ENCODE data around the gene GATD1. TPM values are rescaled to one million over a fixed set of nuclear protein-coding genes. Genes with fewer than 3 reads are reported as not detected.

GATD1 gene
- total RNA-seq, 1 experiment from 2014 or later, result 91.5 TPM

- no peaks in the 10 kb centered on the region for H3K9me3 ChIP-seq
- H3K4me3 ChIP-seq (ENCODE audit: low read depth, low read length), result no peak overlapping the region
- no TSS peak for BruUV-seq (replicated peaks)
- TF ChIP-seq CTCF (IDR thresholded peaks at IDR 0.05; ENCODE audit: insufficient read depth in 1 of 2, low read depth in 1 of 2, low read length in 1 of 2, severe bottlenecking in 1 of 2, unreplicated experiment in 1 of 2), result peak; percentile 43 to 67
- peaks cover under 1% of the 10 kb centered on the region; the same call in 1 of the 2 replicates for H3K4me1 ChIP-seq
- H3K4me1 Mint-ChIP-seq (ENCODE audit: low read depth, unreplicated experiment), result no peaks in the 10 kb centered on the region
- intact Hi-C loops (cut with micrococcal nuclease; ENCODE audit: unreplicated experiment), result no loop called here
- no peaks in the 10 kb centered on the region for H3K27me3 Mint-ChIP-seq (ENCODE audit: insufficient read depth, unreplicated experiment)
- POLR2A ChIA-PET, result interaction anchor here (0.7 to 1.0 kb wide), 2 partner anchors 35 to 37 kb away, joined by 3 to 5 read pairs; partner anchors contain the start of gene PNPLA2
- H3K27me3 ChIP-seq (replicated peaks; ENCODE audit: control insufficient read depth, insufficient read depth, low read length), result no peaks in the 10 kb centered on the region
- CTCF ChIA-PET, result interaction anchor here (0.8 kb wide), 1 partner anchor 13 kb away, joined by 3 read pairs; no protein-coding TSS in a partner anchor
- H3K36me3 ChIP-seq (ENCODE audit: control insufficient read depth, insufficient read depth, low read length), result no peaks in the 10 kb centered on the region; the same call in none of the 2 replicates
- H3K9me3 Mint-ChIP-seq (ENCODE audit: unreplicated experiment), result no peaks in the 10 kb centered on the region
- H3K4me3 Mint-ChIP-seq (ENCODE audit: unreplicated experiment), result peak overlapping the region; percentile 5
- H3K36me3 Mint-ChIP-seq (ENCODE audit: insufficient read depth, unreplicated experiment), result peaks cover 31% of the 10 kb centered on the region
- peak; percentile 81 to 83 for DNase-seq
- no peak overlapping the region for H3K27ac Mint-ChIP-seq (ENCODE audit: unreplicated experiment)
Measured at GRCh38 chr11:783581-784015, 6.3 kb upstream of the GATD1 start.

GRCh38 chr11:782264-783174, 5.2 kb upstream of the GATD1 start:
- Mint-ChIP-seq H3K27ac (ENCODE audit: unreplicated experiment) (no peak overlapping the region), H3K27me3 (ENCODE audit: insufficient read depth, unreplicated experiment) (no peaks in the 10 kb centered on the region), H3K4me3 (ENCODE audit: unreplicated experiment) (no peak overlapping the region), H3K36me3 (ENCODE audit: insufficient read depth, unreplicated experiment) (peaks cover 31% of the 10 kb centered on the region), H3K9me3 (ENCODE audit: unreplicated experiment) (no peaks in the 10 kb centered on the region), H3K4me1 (ENCODE audit: low read depth, unreplicated experiment) (no peaks in the 10 kb centered on the region)
- Histone ChIP-seq H3K9me3 (no peaks in the 10 kb centered on the region), H3K36me3 (ENCODE audit: control insufficient read depth, insufficient read depth, low read length) (no peaks in the 10 kb centered on the region; the same call in none of the 2 replicates), H3K4me3 (ENCODE audit: low read depth, low read length) (no peak overlapping the region), H3K4me1 (peaks cover 5% of the 10 kb centered on the region), H3K27me3 (replicated peaks; ENCODE audit: control insufficient read depth, insufficient read depth, low read length) (no peaks in the 10 kb centered on the region)
- no peak for TF ChIP-seq CTCF (IDR thresholded peaks at IDR 0.05; ENCODE audit: insufficient read depth in 1 of 2, low read depth in 1 of 2, low read length in 1 of 2, severe bottlenecking in 1 of 2, unreplicated experiment in 1 of 2)
- ChIA-PET POLR2A (interaction anchor here (0.6 to 1.0 kb wide), 2 partner anchors 32 to 36 kb away, joined by 5 to 7 read pairs; partner anchors contain the start of gene PNPLA2), CTCF (interaction anchor here (0.5 to 0.7 kb wide), 2 partner anchors 86 to 1004 kb away, joined by 4 to 5 read pairs; no protein-coding TSS in a partner anchor)
- no peak for DNase-seq
- intact Hi-C loops (cut with micrococcal nuclease; ENCODE audit: unreplicated experiment), result no loop called here
- BruUV-seq (replicated peaks), result no TSS peak

GRCh38 chr11:779955-780532, 2.8 kb upstream of the GATD1 start:
- Mint-ChIP-seq H3K27me3 (ENCODE audit: insufficient read depth, unreplicated experiment) (no peaks in the 10 kb centered on the region), H3K27ac (ENCODE audit: unreplicated experiment) (no peak overlapping the region), H3K9me3 (ENCODE audit: unreplicated experiment) (no peaks in the 10 kb centered on the region), H3K4me1 (ENCODE audit: low read depth, unreplicated experiment) (no peaks in the 10 kb centered on the region), H3K4me3 (ENCODE audit: unreplicated experiment) (peak overlapping the region; percentile 19), H3K36me3 (ENCODE audit: insufficient read depth, unreplicated experiment) (peaks cover 30% of the 10 kb centered on the region)
- no TSS peak for BruUV-seq (replicated peaks)
- DNase-seq, result no peak
- H3K36me3 ChIP-seq (ENCODE audit: control insufficient read depth, insufficient read depth, low read length), result no peaks in the 10 kb centered on the region; the same call in none of the 2 replicates
- intact Hi-C loops (cut with micrococcal nuclease; ENCODE audit: unreplicated experiment), result no loop called here
- CTCF ChIA-PET, result no interaction called here
- no peaks in the 10 kb centered on the region for H3K27me3 ChIP-seq (replicated peaks; ENCODE audit: control insufficient read depth, insufficient read depth, low read length)
- H3K9me3 ChIP-seq, result no peaks in the 10 kb centered on the region
- TF ChIP-seq CTCF (IDR thresholded peaks at IDR 0.05; ENCODE audit: insufficient read depth in 1 of 2, low read depth in 1 of 2, low read length in 1 of 2, severe bottlenecking in 1 of 2, unreplicated experiment in 1 of 2), result no peak
- H3K4me1 ChIP-seq, result peaks cover 13% of the 10 kb centered on the region
- no peak overlapping the region for H3K4me3 ChIP-seq (ENCODE audit: low read depth, low read length)
- POLR2A ChIA-PET, result no interaction called here

Data from Caco-2 (cell line).